Activated CD8-positive, alpha-beta T cell treated with anti-CD3 and anti-CD28 coated beads, Interleukin-2, amount 10 ng/mL, durations not matched to agents 7 days and 5 days (primary cell): ENCODE measurements around the gene GAP43. TPM values are rescaled to one million over a fixed set of nuclear protein-coding genes. Genes with fewer than 3 reads are reported as not detected.

ENCODE experiments used
- ATAC-seq: fragments of 150-1000 bp; cut with Tn5 transposase; one replicate; pipeline ENCODE4 v1.10.0; 2021; ENCODE audit warnings: moderate library complexity
- CTCF ChIA-PET: fragments of 350-600 bp; sonication (Branson Sonifier 250); formaldehyde crosslinking; loops from one replicate; lab custom pipeline; 2021; ENCODE audit warnings: antibody characterized with exemption; lab: Charles Lee
- POLR2A ChIA-PET: fragments of 350-600 bp; sonication (Branson Sonifier 250); formaldehyde crosslinking; loops from one replicate; lab custom pipeline; 2021; ENCODE audit warnings: antibody characterized with exemption; lab: Charles Lee
- DNase-seq: peaks from one replicate; pipeline ENCODE4 v3.0.0-alpha.2; 2020
- H3K27ac Mint-ChIP-seq: one replicate; pipeline ENCODE4 v1.8.0; 2021; ENCODE audit warnings: mild to moderate bottlenecking, mixed read lengths
- H3K27me3 Mint-ChIP-seq: one replicate; pipeline ENCODE4 v1.8.0; 2021; ENCODE audit warnings: low read depth, mixed read lengths
- H3K36me3 Mint-ChIP-seq: one replicate; pipeline ENCODE4 v1.8.0; 2021; ENCODE audit warnings: low read depth, mixed read lengths
- H3K4me1 Mint-ChIP-seq: one replicate; pipeline ENCODE4 v1.8.0; 2021; ENCODE audit warnings: low read depth, mixed read lengths
- H3K4me3 Mint-ChIP-seq: one replicate; pipeline ENCODE4 v1.8.0; 2021; ENCODE audit warnings: mild to moderate bottlenecking, mixed read lengths
- H3K9me3 Mint-ChIP-seq: one replicate; pipeline ENCODE4 v1.8.0; 2022; ENCODE audit warnings: mixed read lengths; ENCODE audit not compliant: insufficient read depth
- total RNA-seq, 2 experiments: library from RNA; stranded (reverse); gene quantifications; one replicate each; pipeline ENCODE4 v1.2.3, GENCODE V29; 2021

The GAP43 gene
- total RNA-seq, 2 experiments from 2014 or later = not detected

DNA sequence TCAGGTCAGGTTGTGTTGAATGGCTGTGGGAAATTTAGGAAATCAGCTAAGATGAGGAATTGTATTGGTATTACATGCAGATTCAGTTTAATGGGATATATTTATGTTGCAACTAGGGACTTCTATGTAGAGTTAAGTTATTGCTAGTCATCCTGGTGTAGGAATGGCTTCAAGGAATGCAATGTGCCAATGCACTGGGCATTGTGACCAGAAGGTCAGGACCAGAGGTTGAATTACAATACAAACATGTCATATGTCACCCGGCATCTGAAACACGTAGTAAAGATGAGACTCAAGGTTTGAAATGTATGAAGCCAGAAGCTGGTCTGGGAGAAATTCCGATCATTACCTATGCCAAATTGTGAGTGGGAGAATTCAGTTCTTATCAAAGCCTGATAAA is 11.7 kb upstream of the GAP43 start:
- Mint-ChIP-seq H3K4me1 (no peaks in the 10 kb centered on the region), H3K4me3 (no peak overlapping the region), H3K9me3 (no peaks in the 10 kb centered on the region), H3K27ac (no peak overlapping the region), H3K36me3 (no peaks in the 10 kb centered on the region), H3K27me3 (peaks cover 7% of the 10 kb centered on the region)
- ATAC-seq = no peak
- ChIA-PET POLR2A (no interaction called here), CTCF (interaction anchor here (0.7 kb wide), 1 partner anchor 393 kb away, joined by 3 read pairs; no protein-coding TSS in a partner anchor)
- no peak for DNase-seq

DNA sequence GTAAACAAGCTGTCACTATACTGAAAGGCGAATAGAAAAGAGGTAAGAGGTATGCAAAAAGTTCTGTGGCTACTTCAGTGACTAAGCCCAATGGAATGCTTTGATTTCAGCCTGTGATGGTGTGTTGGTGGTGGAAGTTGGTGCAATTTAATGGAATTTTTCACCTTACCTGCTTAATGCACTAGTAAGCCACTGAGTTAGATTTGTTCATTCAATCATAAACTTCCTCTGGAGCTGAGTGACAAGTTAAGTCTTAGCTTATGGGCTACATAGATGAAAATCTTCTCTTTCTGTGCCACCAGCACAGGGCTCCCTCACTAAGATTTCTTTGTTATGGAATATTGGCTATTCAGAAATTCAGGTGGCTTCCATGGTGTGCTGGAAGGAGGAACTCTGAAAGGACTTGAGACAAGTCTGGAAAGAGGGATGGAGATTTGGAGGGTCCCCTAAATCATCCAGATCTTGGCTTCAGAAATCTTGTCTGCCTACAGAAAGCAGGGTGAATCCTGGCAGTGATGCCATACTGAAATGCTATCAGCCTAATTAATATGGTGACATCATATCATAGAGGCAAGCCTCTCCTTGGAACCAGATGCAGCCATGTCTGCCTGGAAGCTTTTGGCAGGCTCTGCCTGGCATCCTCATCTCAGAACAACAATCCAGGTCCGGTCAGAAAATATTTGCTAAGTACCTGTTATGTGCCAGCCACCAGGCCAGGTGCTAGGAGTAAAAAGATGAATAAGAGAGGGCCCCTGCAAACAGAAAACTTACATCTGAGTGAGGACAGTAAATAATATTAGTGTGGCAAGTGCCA is 8.1 kb upstream of the GAP43 start:
- no peaks in the 10 kb centered on the region for H3K36me3 Mint-ChIP-seq
- ATAC-seq (no peak), DNase-seq (no peak)
- H3K27me3 Mint-ChIP-seq = peaks cover 10% of the 10 kb centered on the region
- H3K27ac Mint-ChIP-seq = no peak overlapping the region
- H3K9me3 Mint-ChIP-seq = no peaks in the 10 kb centered on the region
- ChIA-PET CTCF (no interaction called here), POLR2A (no interaction called here)
- no peaks in the 10 kb centered on the region for H3K4me1 Mint-ChIP-seq
- H3K4me3 Mint-ChIP-seq = no peak overlapping the region

DNA sequence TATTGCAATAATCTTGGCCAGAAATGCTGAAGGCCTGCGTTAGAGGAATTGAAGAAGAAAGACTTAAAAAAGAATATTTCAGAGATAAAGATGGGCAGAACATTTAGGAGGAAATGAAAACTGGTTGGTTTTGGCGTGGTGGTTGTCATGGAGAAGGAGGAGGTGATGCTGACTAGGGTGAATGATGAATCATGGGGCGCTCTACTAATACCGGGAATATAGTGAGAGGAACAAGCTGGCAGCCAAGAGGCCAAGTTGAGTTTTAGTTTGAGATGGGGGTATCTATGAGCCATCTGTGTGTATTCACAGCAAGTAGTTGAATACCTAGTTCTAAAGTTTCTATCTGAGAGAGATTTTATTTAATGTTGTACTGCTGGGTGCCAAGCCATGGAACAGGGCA is 6.8 kb upstream of the GAP43 start:
- Mint-ChIP-seq H3K36me3 (no peaks in the 10 kb centered on the region), H3K4me1 (no peaks in the 10 kb centered on the region), H3K4me3 (no peak overlapping the region), H3K27me3 (peaks cover 8% of the 10 kb centered on the region), H3K9me3 (no peaks in the 10 kb centered on the region), H3K27ac (no peak overlapping the region)
- ChIA-PET POLR2A (no interaction called here), CTCF (no interaction called here)
- no peak for DNase-seq
- no peak for ATAC-seq

DNA sequence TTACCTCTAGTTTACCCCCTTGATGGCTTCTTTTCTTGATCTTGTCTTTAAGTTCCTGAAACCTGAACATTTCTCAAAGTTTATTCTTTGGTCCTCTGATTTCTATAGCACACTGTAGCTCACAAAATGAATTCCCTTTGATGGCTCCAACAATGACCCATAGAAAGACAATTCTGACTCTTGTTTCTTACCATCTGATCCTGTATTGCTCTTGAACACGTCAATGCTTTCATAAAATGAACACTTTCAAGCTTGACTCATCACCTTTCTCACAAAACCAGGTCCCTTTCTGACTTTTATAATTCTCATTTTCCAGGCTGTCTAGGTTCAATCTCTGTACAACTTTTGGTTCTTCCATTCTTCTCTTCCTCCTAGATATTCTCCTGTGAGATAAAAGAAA is 5.7 kb upstream of the GAP43 start:
- H3K9me3 Mint-ChIP-seq = no peaks in the 10 kb centered on the region
- CTCF ChIA-PET = no interaction called here
- no peak for ATAC-seq

DNA sequence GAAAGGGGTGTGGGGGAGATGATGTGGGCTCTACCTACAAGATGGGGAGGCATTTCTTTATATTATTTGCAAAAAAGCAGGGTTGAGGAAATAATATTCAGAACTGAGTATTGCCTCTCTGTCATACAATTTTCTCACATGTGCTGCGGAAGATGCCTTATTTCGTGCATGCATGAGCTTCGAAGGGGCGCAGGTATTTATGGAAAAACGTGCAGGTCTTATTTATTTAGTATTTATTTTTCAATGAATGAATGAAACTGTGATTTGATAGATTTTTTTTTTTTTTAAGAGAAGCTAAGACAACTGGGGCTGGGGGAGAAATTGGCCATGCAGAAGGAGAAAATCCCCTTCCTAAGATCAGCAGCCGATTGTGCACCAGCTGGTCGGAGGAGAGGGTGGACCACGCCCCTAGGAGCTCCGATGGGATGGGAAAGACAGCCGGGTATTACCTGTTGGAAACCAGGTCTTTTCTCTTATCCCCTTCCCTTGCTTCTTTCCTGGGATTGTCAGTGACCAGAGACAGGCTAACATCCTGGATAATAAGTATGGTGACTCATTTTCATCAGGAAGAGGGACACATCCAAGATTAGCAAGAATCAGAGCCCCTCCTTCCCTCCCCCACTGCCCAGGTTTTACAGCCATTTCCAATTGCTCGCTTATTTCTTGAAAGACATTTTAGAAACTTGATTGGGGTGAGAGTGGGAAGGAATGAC is 875 bp downstream of the GAP43 start:
- ChIA-PET CTCF (no interaction called here), POLR2A (no interaction called here)
- Mint-ChIP-seq H3K27ac (no peak overlapping the region), H3K27me3 (peaks cover 36% of the 10 kb centered on the region), H3K9me3 (no peaks in the 10 kb centered on the region), H3K36me3 (no peaks in the 10 kb centered on the region), H3K4me3 (no peak overlapping the region), H3K4me1 (peaks cover 9% of the 10 kb centered on the region)
- no peak for ATAC-seq
- no peak for DNase-seq

More for the DNA sequence above, 5.7 kb upstream of the GAP43 start:
- H3K4me1 Mint-ChIP-seq = no peaks in the 10 kb centered on the region
- H3K27me3 Mint-ChIP-seq = peaks cover 13% of the 10 kb centered on the region
- H3K4me3 Mint-ChIP-seq = no peak overlapping the region
- H3K27ac Mint-ChIP-seq = no peak overlapping the region
- H3K36me3 Mint-ChIP-seq = no peaks in the 10 kb centered on the region
- no peak for DNase-seq
- POLR2A ChIA-PET = no interaction called here

DNA sequence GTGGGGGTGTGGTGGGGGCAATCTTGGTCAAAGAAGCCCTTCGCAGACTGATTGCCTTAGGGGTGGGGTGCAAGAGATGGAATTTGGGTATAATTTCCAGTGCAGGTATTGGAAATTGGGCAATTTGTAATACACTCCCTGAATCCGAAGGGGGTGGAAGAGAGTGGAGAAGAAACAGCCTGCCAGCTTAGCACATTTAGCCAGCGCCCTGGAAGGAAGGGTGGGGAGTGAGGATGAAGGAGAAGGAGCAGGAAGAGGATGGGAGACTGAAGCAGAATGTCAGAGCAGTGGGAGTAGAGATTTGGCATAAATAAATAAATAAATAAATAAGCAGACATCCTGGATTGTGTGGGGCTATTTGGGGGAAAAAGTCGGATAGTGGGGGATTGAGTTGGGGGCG is 1.6 kb downstream of the GAP43 start:
- no peaks in the 10 kb centered on the region for H3K9me3 Mint-ChIP-seq
- ChIA-PET CTCF (no interaction called here), POLR2A (no interaction called here)
- ATAC-seq (no peak), DNase-seq (no peak)
- no peak overlapping the region for H3K27ac Mint-ChIP-seq
- H3K36me3 Mint-ChIP-seq = no peaks in the 10 kb centered on the region
- H3K4me1 Mint-ChIP-seq = peaks cover 9% of the 10 kb centered on the region
- no peak overlapping the region for H3K4me3 Mint-ChIP-seq
- H3K27me3 Mint-ChIP-seq = peaks cover 36% of the 10 kb centered on the region

DNA sequence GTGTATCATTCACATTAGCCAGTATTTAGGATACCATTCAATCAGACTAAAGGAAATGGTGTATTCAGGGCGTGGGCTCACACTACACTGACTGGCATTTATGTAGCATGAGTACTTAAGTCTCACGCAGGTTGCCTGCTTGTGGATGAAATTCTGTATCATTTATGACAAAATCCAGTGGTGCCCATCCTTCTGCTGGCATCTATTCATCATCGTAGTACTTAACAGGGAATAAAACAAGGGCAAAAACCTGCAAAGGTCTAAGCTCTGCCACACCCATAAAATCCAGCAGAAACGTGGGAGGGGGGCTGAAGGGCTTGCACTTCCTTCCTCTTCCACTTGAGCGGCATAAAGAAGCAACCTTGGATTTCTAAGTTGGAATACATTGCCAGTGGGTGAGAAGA is 2.7 kb downstream of the GAP43 start:
- ATAC-seq = no peak
- CTCF ChIA-PET = no interaction called here

DNA sequence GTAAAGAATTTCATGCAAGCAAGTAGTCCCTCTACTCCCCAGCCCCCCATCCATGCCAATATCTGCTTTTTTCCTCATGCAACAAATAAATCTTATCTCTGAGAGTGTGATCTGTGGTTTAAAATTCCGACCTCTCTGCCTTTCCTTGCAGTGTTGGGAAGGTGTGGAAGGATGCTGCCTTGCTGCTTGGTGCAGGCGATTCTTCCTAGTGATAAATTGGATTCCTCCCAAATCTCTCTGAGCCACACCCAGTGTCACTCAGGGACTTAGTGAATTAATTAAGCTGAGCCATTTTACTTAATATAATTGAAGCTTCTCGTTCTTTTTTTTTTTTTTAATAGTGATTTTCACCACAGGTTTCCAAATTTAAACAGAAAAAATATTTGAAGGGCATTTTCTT is 3.4 kb downstream of the GAP43 start:
- Mint-ChIP-seq H3K27me3 (peaks cover 43% of the 10 kb centered on the region), H3K4me3 (no peak overlapping the region), H3K27ac (no peak overlapping the region), H3K9me3 (no peaks in the 10 kb centered on the region), H3K4me1 (peaks cover 9% of the 10 kb centered on the region), H3K36me3 (no peaks in the 10 kb centered on the region)
- DNase-seq (no peak), ATAC-seq (no peak)
- ChIA-PET CTCF (interaction anchor here (0.9 kb wide), 1 partner anchor 158 kb away, joined by 3 read pairs; no protein-coding TSS in a partner anchor), POLR2A (no interaction called here)

More for the DNA sequence above, 2.7 kb downstream of the GAP43 start:
- Mint-ChIP-seq H3K4me3 (no peak overlapping the region), H3K36me3 (no peaks in the 10 kb centered on the region), H3K27me3 (peaks cover 41% of the 10 kb centered on the region), H3K9me3 (no peaks in the 10 kb centered on the region), H3K27ac (no peak overlapping the region), H3K4me1 (peaks cover 9% of the 10 kb centered on the region)
- DNase-seq = no peak
- POLR2A ChIA-PET = no interaction called here

DNA sequence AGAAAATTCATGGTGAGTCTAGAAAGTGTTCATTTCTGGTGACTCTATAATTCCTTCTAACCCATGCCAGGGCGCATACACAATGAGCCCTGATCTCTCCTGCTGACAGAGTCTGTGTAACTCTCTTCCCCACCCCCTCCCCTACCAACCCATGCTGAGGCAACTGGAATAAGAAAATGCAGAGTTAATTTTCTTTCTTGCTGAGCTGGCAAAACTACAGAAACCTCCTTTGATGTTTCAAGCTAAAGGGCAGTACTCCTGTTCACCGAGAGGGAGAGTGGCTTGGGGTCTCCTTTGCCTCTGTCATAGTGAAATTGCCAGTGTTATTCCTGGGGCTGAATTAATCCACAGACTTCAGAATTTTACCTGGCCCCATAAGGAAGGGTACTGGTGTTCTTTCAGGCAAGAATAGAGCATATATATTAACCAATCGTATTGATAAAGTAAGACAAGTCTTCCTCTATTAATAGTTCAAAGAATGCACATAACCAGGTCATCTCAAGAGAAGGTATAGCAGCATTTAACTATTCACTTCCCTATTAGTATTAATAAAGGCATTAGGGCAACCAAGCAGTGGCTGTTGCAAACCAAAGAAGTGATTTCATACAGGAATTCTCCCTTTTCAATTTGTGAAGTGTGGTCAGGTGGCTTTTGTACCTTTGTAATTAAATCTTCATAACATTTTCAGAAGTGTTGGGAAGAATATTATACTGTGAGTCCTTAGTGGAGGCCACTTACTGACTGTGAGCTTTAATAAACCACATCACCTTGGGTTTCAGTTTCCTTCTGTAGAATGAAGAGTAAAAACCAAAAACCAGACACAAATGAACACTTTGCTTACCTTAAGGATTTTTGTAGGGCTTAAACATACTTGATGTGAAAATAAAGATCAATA is 4.1 kb downstream of the GAP43 start:
- H3K9me3 Mint-ChIP-seq = no peaks in the 10 kb centered on the region
- H3K27me3 Mint-ChIP-seq = peaks cover 39% of the 10 kb centered on the region
- no peak overlapping the region for H3K27ac Mint-ChIP-seq
- no peak overlapping the region for H3K4me3 Mint-ChIP-seq
- DNase-seq (no peak), ATAC-seq (no peak)
- CTCF ChIA-PET = interaction anchor here (0.9 kb wide), 1 partner anchor 157 kb away, joined by 3 read pairs; no protein-coding TSS in a partner anchor
- POLR2A ChIA-PET = no interaction called here
- no peaks in the 10 kb centered on the region for H3K36me3 Mint-ChIP-seq
- H3K4me1 Mint-ChIP-seq = peaks cover 9% of the 10 kb centered on the region

DNA sequence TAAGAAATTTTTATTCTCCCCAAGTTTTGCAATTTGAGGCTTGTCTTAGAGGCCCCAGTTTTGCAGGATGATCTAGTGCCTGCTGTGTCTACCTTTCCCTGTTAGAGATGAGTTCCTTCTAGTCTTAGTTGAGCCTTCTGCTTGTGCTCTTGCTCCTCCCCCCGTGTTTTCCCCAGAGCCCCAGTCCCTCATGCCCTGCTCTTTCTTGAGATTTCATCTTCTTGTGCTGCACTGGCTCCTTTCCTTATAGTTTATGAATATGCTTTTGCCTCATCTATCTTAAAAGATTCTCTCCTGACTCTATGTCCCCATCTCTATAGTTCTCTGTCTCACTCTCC is 4.7 kb downstream of the GAP43 start:
- peaks cover 7% of the 10 kb centered on the region for H3K4me1 Mint-ChIP-seq
- no peaks in the 10 kb centered on the region for H3K36me3 Mint-ChIP-seq
- ChIA-PET POLR2A (no interaction called here), CTCF (no interaction called here)
- no peak overlapping the region for H3K4me3 Mint-ChIP-seq
- no peaks in the 10 kb centered on the region for H3K9me3 Mint-ChIP-seq
- H3K27ac Mint-ChIP-seq = no peak overlapping the region
- DNase-seq = no peak
- H3K27me3 Mint-ChIP-seq = peaks cover 38% of the 10 kb centered on the region
- no peak for ATAC-seq

DNA sequence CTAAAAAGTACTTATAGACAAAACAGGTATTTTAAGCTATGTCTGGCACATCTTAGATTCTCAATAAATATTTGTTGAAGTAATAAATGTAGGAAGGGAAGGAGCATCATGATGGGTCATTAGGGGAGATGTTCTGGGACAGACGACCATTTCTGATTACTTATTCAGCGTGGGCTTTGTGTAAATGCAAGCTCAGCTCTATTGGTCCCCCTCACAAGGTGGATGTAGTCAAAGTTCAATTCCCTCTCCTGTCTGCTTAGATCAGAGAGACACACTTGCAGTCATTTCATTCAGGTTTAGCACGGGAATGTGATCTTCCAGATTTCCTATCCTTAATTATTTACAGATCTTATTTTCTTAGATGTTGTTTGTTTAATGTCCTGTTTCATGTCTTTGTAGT is 7.5 kb downstream of the GAP43 start:
- CTCF ChIA-PET = no interaction called here
- H3K36me3 Mint-ChIP-seq = no peaks in the 10 kb centered on the region

More for the DNA sequence above, 7.5 kb downstream of the GAP43 start:
- no peaks in the 10 kb centered on the region for H3K9me3 Mint-ChIP-seq
- POLR2A ChIA-PET = no interaction called here
- peaks cover 21% of the 10 kb centered on the region for H3K27me3 Mint-ChIP-seq
- no peak overlapping the region for H3K4me3 Mint-ChIP-seq
- H3K27ac Mint-ChIP-seq = no peak overlapping the region
- ATAC-seq (no peak), DNase-seq (no peak)
- no peaks in the 10 kb centered on the region for H3K4me1 Mint-ChIP-seq
